Small intestine (tissue), 16 donors: Measurements from ENCODE around the gene SALL1. TPM values are rescaled to one million over a fixed set of nuclear protein-coding genes. Genes with fewer than 3 reads are reported as not detected.

Source experiments
- DNase-seq, 2 donors: peaks; one replicate each; pipeline versions ENCODE4 v3.0.0 to v3.0.0-alpha.2; 2013
- FAIRE-seq: peaks from 2 replicates; lab custom pipeline; 2012; peaks lifted over from hg19 to GRCh38; lab: Jason Lieb, UNC
- H3K27ac ChIP-seq, 3 donors: one replicate each; pipeline ENCODE4 v1.5.1; 2013; ENCODE audit warnings: low read length in 2 of 3, mild to moderate bottlenecking in 2 of 3, control low read depth in 1 of 3, inconsistent platforms in 1 of 3, low read depth in 1 of 3, moderate library complexity in 1 of 3
- H3K27me3 ChIP-seq, 3 donors: one replicate each; pipeline ENCODE4 v1.6.1; 2013; ENCODE audit warnings: low read length in 3 of 3, inconsistent platforms in 1 of 3; ENCODE audit not compliant: control insufficient read depth in 3 of 3, insufficient read depth in 3 of 3
- H3K36me3 ChIP-seq, 3 donors: one replicate each; pipeline ENCODE4 v1.6.1; 2013; ENCODE audit warnings: low read length in 3 of 3, inconsistent platforms in 1 of 3, low read depth in 1 of 3, mild to moderate bottlenecking in 1 of 3, moderate library complexity in 1 of 3; ENCODE audit not compliant: control insufficient read depth in 3 of 3, insufficient read depth in 2 of 3
- H3K4me1 ChIP-seq, 3 donors: one replicate each; pipeline ENCODE4 v1.6.1; 2013; ENCODE audit warnings: low read length in 2 of 3, inconsistent platforms in 1 of 3, low read depth in 1 of 3, mild to moderate bottlenecking in 1 of 3, moderate library complexity in 1 of 3; ENCODE audit not compliant: control insufficient read depth in 3 of 3, insufficient read depth in 2 of 3
- H3K4me3 ChIP-seq, 3 donors: one replicate each; pipeline ENCODE4 v1.5.1; 2013; ENCODE audit warnings: low read length in 3 of 3, control low read depth in 1 of 3, inconsistent platforms in 1 of 3, low read depth in 1 of 3, mild to moderate bottlenecking in 1 of 3, moderate library complexity in 1 of 3
- H3K9me3 ChIP-seq, 2 donors: one replicate each; pipeline ENCODE4 v1.6.1; 2013; ENCODE audit warnings: low read depth in 1 of 2, low read length in 1 of 2; ENCODE audit not compliant: control insufficient read depth in 2 of 2, insufficient read depth in 1 of 2
- WGBS, 3 donors: extraction: QIAGEN DNeasy Blood & Tissue Kit; methylation state at CpG; one replicate each; pipeline ENCODE4 v1.1.7; 2013; 5-methylcytosine and 5-hydroxymethylcytosine counted together
- long read RNA-seq, 10 donors: transcript quantifications; one replicate each; lab custom pipeline, GENCODE V29; 2026
- polyA plus RNA-seq, 4 donors: library from polyadenylated mRNA; stranded (reverse) in 3 of 4; unstranded in 1 of 4; fragments of 200-250 nt in 3 of 4; fragments of 120-200 nt in 1 of 4; gene quantifications; one replicate each; pipeline versions ENCODE4 v1.2.1 to v1.2.3, GENCODE V29; 2013
- donor health status: healthy with polysubstance abuse.
- donor health status: control.
- donor health status: control.
- donor health status: Bipolar disorder and iron deficiency.
- donor health status: healthy.

SALL1 gene
- 1 to 10 TPM in 1 of 4 donors, under 1 TPM in 2, not detected in 1; 0.27 to 4.5 (median 0.39) TPM for polyA plus RNA-seq
- long read RNA-seq, donor 1 = 0 reads
- long read RNA-seq, donor 2 = 0 reads
- long read RNA-seq, donor 3 = 0 reads
- long read RNA-seq, donor 4 = 0 reads
- long read RNA-seq, donor 5 = 0 reads
- long read RNA-seq, donor 6 = 0 reads
- long read RNA-seq, donor 7 = 0 reads
- long read RNA-seq, donor 8 = 0 reads
- long read RNA-seq, donor 9 = 0 reads
- long read RNA-seq, donor 10 = 0 reads

- H3K9me3 ChIP-seq = no peaks in the 10 kb centered on the region
- DNase-seq = peak in 1 of 2 donors; percentile 28
- 2 to 3% (median 2%) methylated on average over 38 of the region's 38 CpGs for WGBS, 3 donors
These were observed at the start of gene SALL1 for GRCh38 chr16:51150888-51151320. TSS of gene SALL1 (minus strand) at chr16:51151270. CDS start at chr16:51151241, 29 bp downstream.

GRCh38 chr16:51200793-51201192, 49.7 kb upstream of the SALL1 start:
- WGBS, 3 donors = 48 to 64% (median 48%) methylated on average over 2 of the region's 2 CpGs
- no peaks in the 10 kb centered on the region for H3K27me3 ChIP-seq
- H3K36me3 ChIP-seq = no peaks in the 10 kb centered on the region
- DNase-seq (no peak), FAIRE-seq (no peak)
- peaks cover 2 to 10% of the 10 kb centered on the region in 2 donors for H3K9me3 ChIP-seq
- no peak overlapping the region for H3K27ac ChIP-seq
- H3K4me3 ChIP-seq = no peak overlapping the region
- no peaks in the 10 kb centered on the region for H3K4me1 ChIP-seq

More at GRCh38 chr16:51150888-51151320, at the start of gene SALL1:
- peak within 1 kb of the TSS; percentile 25 to 48 (median 36) for H3K4me3 ChIP-seq
- no peaks in the 10 kb centered on the region for H3K36me3 ChIP-seq
- FAIRE-seq = no peak
- peaks cover 29 to 77% (median 36%) of the 10 kb centered on the region in 3 donors for H3K27me3 ChIP-seq
- H3K27ac ChIP-seq = peak within 1 kb of the TSS; percentile 17 to 78 (median 55)
- H3K4me1 ChIP-seq = no peaks in the 10 kb centered on the region

GRCh38 chr16:51197953-51198748, 47.1 kb upstream of the SALL1 start:
- H3K36me3 ChIP-seq = no peaks in the 10 kb centered on the region
- H3K9me3 ChIP-seq = peaks cover 2 to 10% of the 10 kb centered on the region in 2 donors
- 52 to 74% (median 66%) methylated on average over 8 of the region's 8 CpGs for WGBS, 3 donors
- FAIRE-seq (no peak), DNase-seq (no peak)
- H3K4me3 ChIP-seq = no peak overlapping the region
- H3K4me1 ChIP-seq = no peaks in the 10 kb centered on the region
- no peak overlapping the region for H3K27ac ChIP-seq
- no peaks in the 10 kb centered on the region for H3K27me3 ChIP-seq

- peaks cover 0 to under 1% (median 0%) of the 10 kb centered on the region in 3 donors for H3K27me3 ChIP-seq
- no peaks in the 10 kb centered on the region for H3K4me1 ChIP-seq
- no peak for FAIRE-seq
- H3K36me3 ChIP-seq = no peaks in the 10 kb centered on the region
- WGBS, 3 donors = 82 to 91% (median 91%) methylated on average over 3 of the region's 3 CpGs
- no peak overlapping the region for H3K4me3 ChIP-seq
- no peak for DNase-seq
- H3K9me3 ChIP-seq = no peaks in the 10 kb centered on the region
- H3K27ac ChIP-seq = no peak overlapping the region
These were observed 42.8 kb upstream of the SALL1 start for GRCh38 chr16:51193879-51194278.

- H3K4me1 ChIP-seq = no peaks in the 10 kb centered on the region
- no peaks in the 10 kb centered on the region for H3K9me3 ChIP-seq
- peaks cover 0 to 19% (median 0%) of the 10 kb centered on the region in 3 donors for H3K27me3 ChIP-seq
- FAIRE-seq = no peak
- DNase-seq = peak in 1 of 2 donors; percentile 18
- no peak overlapping the region for H3K4me3 ChIP-seq
- H3K27ac ChIP-seq = no peak overlapping the region
- H3K36me3 ChIP-seq = no peaks in the 10 kb centered on the region
- 20 to 26% (median 26%) methylated on average over 8 of the region's 8 CpGs for WGBS, 3 donors
These were observed 33.8 kb upstream of the SALL1 start for GRCh38 chr16:51184702-51185433.

GRCh38 chr16:51181503-51181811, 30.4 kb upstream of the SALL1 start:
- 34 to 40% (median 36%) methylated on average over 4 of the region's 4 CpGs for WGBS, 3 donors
- DNase-seq = peak in 1 of 2 donors; percentile 11
- no peak overlapping the region for H3K4me3 ChIP-seq
- no peak for FAIRE-seq
- no peaks in the 10 kb centered on the region for H3K9me3 ChIP-seq
- peaks cover 0 to 10% (median 0%) of the 10 kb centered on the region in 3 donors for H3K27me3 ChIP-seq
- H3K36me3 ChIP-seq = no peaks in the 10 kb centered on the region
- no peaks in the 10 kb centered on the region for H3K4me1 ChIP-seq
- no peak overlapping the region for H3K27ac ChIP-seq

GRCh38 chr16:51180719-51181502, 29.8 kb upstream of the SALL1 start:
- no peak overlapping the region for H3K27ac ChIP-seq
- H3K27me3 ChIP-seq = peaks cover 0 to 10% (median 0%) of the 10 kb centered on the region in 3 donors
- WGBS, 3 donors = 60 to 62% (median 61%) methylated on average over 4 of the region's 4 CpGs
- FAIRE-seq = no peak
- no peaks in the 10 kb centered on the region for H3K9me3 ChIP-seq
- no peak overlapping the region for H3K4me3 ChIP-seq
- no peak for DNase-seq
- H3K36me3 ChIP-seq = no peaks in the 10 kb centered on the region
- no peaks in the 10 kb centered on the region for H3K4me1 ChIP-seq
